Left forelimb (tissue), 1 donor: ENCODE data around the gene MPIG6B.

ENCODE experiments used
- DNase-seq: peaks from one replicate; pipeline ENCODE4 v3.0.0-alpha.2; 2018; ENCODE audit warnings: low spot score

The MPIG6B gene

DNA sequence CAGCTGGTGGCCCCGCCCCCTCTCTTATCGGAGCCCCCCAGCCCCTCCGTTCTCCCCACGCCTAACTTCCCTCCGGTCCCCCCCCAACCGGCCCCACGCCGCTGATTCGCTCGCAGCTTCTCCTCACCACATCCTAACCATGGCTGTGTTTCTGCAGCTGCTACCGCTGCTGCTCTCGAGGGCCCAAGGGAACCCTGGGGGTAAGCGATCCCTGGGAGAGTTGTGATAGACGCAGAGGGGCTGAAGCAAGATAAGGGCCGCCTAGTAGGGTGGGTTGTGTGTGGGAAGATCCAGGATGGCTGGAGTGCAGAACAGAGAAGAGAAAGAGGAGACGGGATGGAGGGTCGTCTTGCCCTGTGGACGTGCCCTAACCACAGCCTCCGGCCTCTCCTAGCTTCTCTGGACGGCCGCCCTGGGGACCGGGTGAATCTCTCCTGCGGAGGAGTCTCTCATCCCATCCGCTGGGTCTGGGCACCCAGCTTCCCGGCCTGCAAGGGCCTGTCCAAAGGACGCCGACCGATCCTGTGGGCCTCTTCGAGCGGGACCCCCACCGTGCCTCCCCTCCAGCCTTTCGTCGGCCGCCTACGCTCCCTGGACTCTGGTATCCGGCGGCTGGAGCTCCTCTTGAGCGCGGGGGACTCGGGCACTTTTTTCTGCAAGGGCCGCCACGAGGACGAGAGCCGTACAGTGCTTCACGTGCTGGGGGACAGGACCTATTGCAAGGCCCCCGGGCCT, at the start of gene MPIG6B:
TSS of gene MPIG6B (plus strand) at position 129 of the 735 bp plus-strand sequence. CDS start at position 140, 11 bp downstream.
- no peak for DNase-seq

- no peak for DNase-seq
These were observed 46.8 kb upstream of the MPIG6B start for GRCh38 chr6:31676322-31676903.

DNA sequence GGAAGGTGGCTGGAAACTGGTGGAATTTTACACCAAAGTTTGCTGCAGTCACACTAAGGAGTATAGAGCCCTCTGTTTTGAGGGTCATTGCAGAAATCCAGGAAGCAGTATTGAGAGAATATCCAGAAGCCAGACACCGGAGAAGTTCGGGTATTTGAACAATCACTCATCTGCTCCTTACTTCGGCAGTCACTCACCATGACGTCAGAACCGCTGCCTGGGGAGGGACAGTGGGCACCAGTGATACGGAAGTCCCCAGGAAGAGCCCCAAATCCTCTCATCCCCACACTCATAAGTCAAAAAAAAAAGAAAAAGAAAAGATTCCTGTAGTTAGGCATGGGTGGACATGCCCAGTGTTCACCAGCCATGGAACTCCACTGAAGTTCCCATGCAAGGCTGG, 46.3 kb upstream of the MPIG6B start:
- no peak for DNase-seq

GRCh38 chr6:31677955-31678354, 45.2 kb upstream of the MPIG6B start:
- no peak for DNase-seq

DNA sequence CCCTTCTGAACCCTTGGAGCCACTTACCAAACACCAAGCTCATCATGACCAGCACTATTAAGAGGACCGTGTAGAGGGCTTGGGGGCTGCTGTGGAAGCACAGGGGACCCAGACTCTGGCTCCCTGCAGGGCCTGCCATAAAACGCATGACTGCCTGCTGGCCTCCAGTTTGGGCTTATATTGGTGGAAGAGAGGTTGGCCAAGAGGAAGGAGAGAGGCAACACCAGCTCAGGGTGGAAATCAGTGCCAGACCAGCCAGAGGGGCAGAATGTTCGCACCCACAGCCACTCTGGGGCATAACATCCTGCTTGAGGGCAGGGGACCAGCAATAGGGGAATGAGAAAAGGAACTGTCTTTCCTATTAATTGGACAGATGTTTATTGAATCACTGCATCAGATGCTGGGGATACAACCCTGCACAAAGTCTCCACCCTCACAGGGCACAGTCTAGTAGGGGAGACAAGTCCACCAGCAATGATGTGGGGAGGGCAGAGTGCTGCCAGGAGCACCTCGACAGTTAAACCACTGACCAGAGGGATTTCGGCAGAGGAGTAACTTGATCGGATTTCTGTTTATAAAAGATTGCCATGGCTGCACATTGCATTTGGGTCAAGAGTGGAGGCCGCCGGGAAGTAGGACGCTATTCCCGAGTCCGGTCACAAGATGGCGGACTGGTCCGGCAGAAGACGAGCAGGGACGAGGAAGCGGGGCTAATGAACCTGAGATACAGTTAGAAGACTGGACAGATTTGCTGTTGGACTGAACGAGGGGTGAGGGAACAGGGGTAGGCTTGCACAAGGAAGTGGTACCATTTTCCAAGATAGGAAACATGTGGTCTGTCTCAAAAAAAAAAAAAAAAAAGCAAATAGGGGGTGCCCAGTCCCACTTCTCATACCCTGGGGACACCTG, 42.7 kb upstream of the MPIG6B start, which contains the start of gene LY6G5C:
TSS of gene LY6G5C (minus strand) at position 842 of the 909 bp plus-strand sequence. CDS start at position 148, 694 bp downstream.
- peak; percentile 84 for DNase-seq

DNA sequence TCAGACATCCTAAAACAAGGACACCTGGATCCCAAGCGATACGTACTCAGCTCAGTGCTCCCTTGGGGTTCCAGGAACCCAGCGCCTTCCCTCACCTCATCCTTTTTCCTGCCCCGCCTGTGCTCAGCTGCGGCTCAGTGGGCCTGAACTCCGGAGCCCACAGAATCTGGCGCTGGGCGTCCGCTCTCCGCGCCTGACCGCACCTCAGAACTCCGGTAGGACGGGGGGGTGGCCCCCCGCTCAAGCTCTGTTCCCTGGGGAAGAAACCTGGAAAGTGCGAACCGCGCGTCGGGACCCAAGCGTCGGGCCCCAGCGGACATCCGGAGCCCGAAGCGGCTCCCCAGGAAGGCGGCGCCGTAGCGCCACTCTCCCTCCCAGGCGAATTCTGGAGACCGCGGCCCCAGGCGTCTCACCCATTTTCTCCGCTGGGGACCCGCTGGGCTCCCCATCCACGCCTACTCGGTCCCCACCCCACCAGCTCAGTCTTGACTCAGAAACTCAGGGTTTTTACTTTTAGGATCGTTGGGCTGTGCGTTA, 42.0 kb upstream of the MPIG6B start:
- no peak for DNase-seq

DNA sequence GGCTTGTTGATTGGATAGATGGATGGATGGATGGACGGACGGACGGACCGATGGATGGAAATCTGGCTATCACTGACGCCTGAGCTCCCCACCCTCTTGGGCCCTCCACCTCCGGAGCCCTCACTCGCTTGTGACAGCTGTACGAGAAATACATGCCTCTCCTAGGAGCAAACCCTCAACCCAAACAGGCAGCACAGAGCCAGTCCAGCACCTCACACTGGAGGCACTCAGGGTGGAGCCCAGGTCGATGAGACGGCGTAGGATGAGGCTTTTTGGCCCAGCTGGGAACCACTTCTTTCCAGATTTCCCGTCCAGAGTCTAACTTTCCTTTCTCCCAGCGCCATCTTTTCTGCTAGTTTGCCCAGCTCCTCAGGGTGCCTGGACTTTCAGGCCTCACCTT, 39.6 kb upstream of the MPIG6B start:
- DNase-seq: no peak

- no peak for DNase-seq
These were observed 36.7 kb upstream of the MPIG6B start for GRCh38 chr6:31686483-31686882.

GRCh38 chr6:31687321-31687720, 35.9 kb upstream of the MPIG6B start:
- DNase-seq: no peak

DNA sequence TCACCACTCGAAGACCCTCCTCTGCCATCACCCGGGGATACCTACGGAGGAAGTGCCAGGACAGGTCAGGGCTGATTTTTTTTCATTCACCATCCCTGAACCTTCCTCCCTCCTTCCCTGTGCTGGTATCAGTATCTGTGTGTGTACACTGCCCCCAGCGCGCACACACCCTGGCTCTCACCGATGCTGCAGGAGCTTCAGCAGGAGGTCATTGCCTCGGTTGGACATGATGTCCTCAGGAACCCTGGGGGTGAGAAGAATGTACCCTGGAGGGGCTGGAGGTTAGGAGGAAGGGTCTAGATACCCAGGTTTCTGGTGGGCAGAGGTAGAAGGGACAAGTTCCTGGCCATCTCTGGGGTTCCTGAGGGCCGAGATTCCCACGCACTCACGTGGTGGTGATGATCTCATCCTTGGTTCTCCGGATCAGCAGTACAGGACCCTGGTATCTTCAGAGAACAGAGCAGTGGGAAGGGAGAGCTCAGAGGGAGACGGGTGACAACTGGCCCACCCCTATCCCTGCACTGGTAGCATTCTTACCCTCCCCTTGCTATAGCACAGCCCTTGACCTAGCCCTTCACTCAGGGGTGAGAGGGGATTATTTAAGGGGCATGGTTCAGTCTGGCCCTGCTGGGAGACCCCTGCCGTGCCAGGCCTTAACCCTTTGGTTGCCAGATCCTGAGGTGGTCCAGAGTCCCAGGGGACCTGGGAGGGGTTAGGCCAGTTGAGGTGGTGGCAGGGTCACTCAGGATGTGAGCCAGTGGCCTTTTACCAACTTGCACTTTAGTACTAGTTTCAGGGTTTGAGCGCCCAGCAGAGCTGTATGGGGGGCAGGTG, 35.1 kb upstream of the MPIG6B start:
- no peak for DNase-seq

DNA sequence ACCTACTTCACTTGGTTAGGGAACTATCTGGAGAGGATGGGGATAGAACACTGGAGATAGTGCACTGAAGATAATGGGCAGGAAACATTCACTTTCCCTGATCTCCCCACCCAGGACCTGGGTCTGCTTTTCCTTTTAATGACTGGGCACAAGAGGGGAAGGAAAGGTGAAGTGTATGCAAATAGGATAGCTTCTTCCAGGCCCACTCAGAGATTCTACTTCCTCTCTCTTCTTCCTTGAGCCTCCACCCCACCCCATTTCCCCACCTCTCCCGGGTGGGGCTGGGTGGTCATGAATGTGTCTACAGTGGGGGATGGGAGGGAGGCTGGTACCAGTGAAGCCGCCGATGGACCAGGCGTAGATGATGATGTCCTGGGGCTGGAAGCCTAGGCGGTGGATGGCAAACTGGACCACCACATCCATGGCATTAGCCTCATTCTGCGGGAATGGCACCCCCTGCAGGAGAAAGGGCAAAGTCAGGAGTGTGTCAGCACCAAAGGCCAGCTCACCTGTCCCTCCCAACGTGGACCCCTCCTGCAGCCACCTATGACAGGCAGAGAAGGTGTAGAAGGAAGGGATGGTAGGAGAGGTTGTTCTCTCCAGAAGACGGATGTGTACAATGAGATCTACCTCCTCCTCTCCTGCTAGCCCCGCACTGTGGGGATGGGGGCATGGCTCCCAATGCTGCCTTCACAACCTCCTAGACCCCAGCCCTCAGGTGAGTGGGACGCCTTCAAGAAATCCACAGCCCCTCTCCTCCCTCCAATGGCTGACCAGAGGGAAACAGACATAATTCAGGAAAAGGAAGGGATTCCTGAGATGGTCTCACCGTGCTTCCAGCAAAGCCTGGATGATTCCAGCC, 33.7 kb upstream of the MPIG6B start:
- DNase-seq: no peak

DNA sequence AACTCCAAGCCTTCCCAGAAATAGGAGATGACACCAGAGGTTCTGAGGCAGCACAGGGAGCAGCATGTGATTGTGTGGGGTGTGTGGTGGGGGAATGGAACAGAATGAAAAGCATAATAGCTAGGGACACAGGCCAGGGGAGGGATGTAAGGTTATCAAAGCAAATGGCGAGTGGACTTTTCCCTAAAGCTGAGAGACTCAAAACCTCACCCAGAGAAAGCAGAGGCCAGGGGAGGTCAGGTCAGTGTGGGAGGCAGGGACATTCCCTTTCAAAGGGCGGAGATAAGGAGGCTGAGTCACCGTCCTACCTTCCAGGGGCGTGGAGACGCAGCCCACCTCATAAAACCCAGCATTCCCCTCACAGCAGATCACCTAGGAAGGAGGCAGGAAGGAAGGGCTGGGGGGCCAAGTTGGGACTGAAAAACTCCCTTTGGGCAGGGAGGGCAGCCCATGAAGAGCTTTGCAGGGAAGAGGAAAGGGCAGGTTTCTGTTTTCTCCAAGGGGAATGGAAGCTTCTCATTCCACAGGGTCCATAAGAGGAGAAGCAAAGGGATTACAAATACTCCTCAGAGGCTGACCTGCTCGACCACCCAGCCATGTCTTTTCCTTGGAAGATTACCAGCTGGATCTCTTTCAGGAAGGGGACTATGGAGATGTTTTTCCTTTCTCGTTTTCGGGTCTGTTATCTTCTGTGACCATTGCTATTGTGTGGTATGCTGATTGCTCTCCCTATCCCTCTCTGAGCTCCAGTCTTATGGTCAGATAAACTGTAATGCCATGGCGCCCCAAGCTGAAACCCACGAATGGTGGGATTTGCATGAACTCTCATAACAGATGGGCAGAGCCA, 32.7 kb upstream of the MPIG6B start:
- DNase-seq: no peak

GRCh38 chr6:31691078-31691463, 32.1 kb upstream of the MPIG6B start:
- no peak for DNase-seq

- DNase-seq: no peak
These were observed 31.5 kb upstream of the MPIG6B start for GRCh38 chr6:31691564-31692108.

- DNase-seq: no peak
These were observed 30.8 kb upstream of the MPIG6B start for GRCh38 chr6:31692353-31692752.

- DNase-seq: no peak
These were observed 30.3 kb upstream of the MPIG6B start for GRCh38 chr6:31692886-31693285.

- DNase-seq: no peak
These were observed 29.6 kb upstream of the MPIG6B start for GRCh38 chr6:31693535-31693934.

GRCh38 chr6:31697555-31697954, 25.6 kb upstream of the MPIG6B start:
- DNase-seq: no peak

DNA sequence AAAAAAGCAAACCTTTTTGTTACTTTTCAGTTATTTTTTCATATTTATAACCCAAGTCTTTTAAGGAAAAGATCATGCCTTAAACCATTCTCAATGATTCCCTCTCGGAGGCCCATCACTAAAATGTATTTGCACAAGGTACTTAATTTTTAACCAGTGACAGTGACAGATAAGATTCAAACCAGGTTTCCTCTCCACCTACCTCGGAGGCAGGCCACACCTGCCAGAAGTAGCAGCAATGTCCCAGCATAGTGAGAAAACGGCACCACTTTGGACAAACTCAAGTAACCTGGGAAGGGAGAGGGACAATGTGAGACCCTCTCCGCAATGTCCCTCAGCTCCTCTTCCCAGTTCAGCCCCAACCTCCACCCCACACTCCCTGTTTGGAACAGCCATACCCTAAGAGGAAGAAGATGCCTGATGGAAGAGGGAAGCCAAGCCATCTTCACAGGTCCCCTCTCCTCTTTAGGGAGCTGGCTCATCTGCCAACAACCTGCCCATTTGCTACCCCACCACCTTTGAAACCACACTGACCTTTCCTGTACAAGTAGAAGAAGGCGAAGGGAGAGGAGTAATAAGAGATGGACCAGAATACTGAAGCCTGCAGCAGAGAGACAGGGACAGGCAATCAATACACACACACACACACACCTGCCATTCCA, 22.3 kb upstream of the MPIG6B start:
- DNase-seq: no peak
